Loucy (cell line): ENCODE data around the gene ACTA1.

ENCODE experiments used
- H2AFZ ChIP-seq: fragments of 200-600 bp; sonication (generic); 2 replicates; pipeline ENCODE4 v1.6.0; 2016; ENCODE audit warnings: antibody characterized with exemption, mild to moderate bottlenecking, low read length, moderate library complexity
- H3F3A ChIP-seq: fragments of 200-600 bp; 2 replicates; pipeline ENCODE4 v1.6.0; 2016; ENCODE audit warnings: antibody characterized with exemption, low read depth, mild to moderate bottlenecking
- H3K27me3 ChIP-seq: fragments of 200-600 bp; sonication (generic); 2 replicates; pipeline ENCODE4 v1.6.1; 2014; ENCODE audit warnings: low read length, mild to moderate bottlenecking; ENCODE audit not compliant: insufficient read depth, poor library complexity, severe bottlenecking
- H3K36me3 ChIP-seq: fragments of 200-600 bp; sonication (generic); 2 replicates; pipeline ENCODE4 v1.6.1; 2016; ENCODE audit warnings: low read length; ENCODE audit not compliant: insufficient read depth
- H3K4me1 ChIP-seq: fragments of 200-600 bp; sonication (generic); 2 replicates; pipeline ENCODE4 v1.5.1; 2014; ENCODE audit warnings: low read length, mild to moderate bottlenecking; ENCODE audit not compliant: insufficient read depth, poor library complexity, severe bottlenecking
- H3K4me2 ChIP-seq: fragments of 200-600 bp; sonication (generic); 2 replicates; pipeline ENCODE4 v1.6.0; 2014; ENCODE audit warnings: antibody characterized with exemption, low read length, low read depth, mild to moderate bottlenecking; ENCODE audit not compliant: poor library complexity, severe bottlenecking
- H3K4me3 ChIP-seq: fragments of 200-600 bp; sonication (generic); 2 replicates; pipeline ENCODE4 v1.5.1; 2014; ENCODE audit warnings: low read length, mild to moderate bottlenecking, mixed read lengths; ENCODE audit not compliant: poor library complexity, severe bottlenecking
- H3K79me2 ChIP-seq: fragments of 200-600 bp; sonication (generic); 2 replicates; pipeline ENCODE4 v1.6.1; 2014; ENCODE audit warnings: low read length; ENCODE audit not compliant: insufficient read depth
- H3K9ac ChIP-seq: fragments of 200-600 bp; sonication (generic); 2 replicates; pipeline ENCODE4 v1.6.0; 2014; ENCODE audit warnings: mild to moderate bottlenecking, low read depth, low read length, moderate library complexity; ENCODE audit not compliant: poor library complexity, severe bottlenecking
- H3K9me2 ChIP-seq: fragments of 200-600 bp; sonication (generic); replicated peaks from 2 replicates; pipeline ENCODE4 v1.6.1; 2016; ENCODE audit warnings: low read depth, low read length, mixed read lengths
- H3K9me3 ChIP-seq: fragments of 200-600 bp; sonication (generic); 2 replicates; pipeline ENCODE4 v1.6.1; 2014; ENCODE audit warnings: mild to moderate bottlenecking, antibody characterized with exemption, low read length, low read depth; ENCODE audit not compliant: insufficient read depth
- H4K20me1 ChIP-seq: fragments of 200-600 bp; sonication (generic); 2 replicates; pipeline ENCODE4 v1.6.0; 2014; ENCODE audit warnings: antibody characterized with exemption, low read length, mild to moderate bottlenecking; ENCODE audit not compliant: insufficient read depth, poor library complexity, severe bottlenecking
- CTCF ChIP-seq: fragments of 200-600 bp; sonication (generic); conservative IDR thresholded peaks from 2 replicates; pipeline ENCODE4 v1.5.1; 2014; ENCODE audit warnings: mild to moderate bottlenecking, antibody characterized with exemption, low read length
- EZH2phosphoT487 ChIP-seq: fragments of 200-600 bp; IDR thresholded peaks from 2 replicates; pipeline ENCODE4 v1.6.1; 2018; ENCODE audit warnings: antibody characterized with exemption, mild to moderate bottlenecking, moderate library complexity, borderline replicate concordance

The ACTA1 gene

GRCh38 chr1:229390130-229390529 lies 43.8 kb downstream of the ACTA1 start:
- no peaks in the 10 kb centered on the region for H4K20me1 ChIP-seq
- no peak for TF ChIP-seq EZH2phosphoT487
- TF ChIP-seq CTCF: no peak

GRCh38 chr1:229388897-229389580 lies 44.9 kb downstream of the ACTA1 start:
- TF ChIP-seq CTCF (no peak), EZH2phosphoT487 (no peak)
- Histone ChIP-seq H3K36me3 (no peaks in the 10 kb centered on the region), H3K27me3 (no peaks in the 10 kb centered on the region), H3F3A (no peaks in the 10 kb centered on the region), H3K79me2 (no peaks in the 10 kb centered on the region), H3K9ac (no peak overlapping the region), H3K4me1 (no peaks in the 10 kb centered on the region), H3K9me3 (no peaks in the 10 kb centered on the region), H4K20me1 (no peaks in the 10 kb centered on the region), H3K9me2 (no peaks in the 10 kb centered on the region), H3K4me3 (no peak overlapping the region), H3K4me2 (no peak overlapping the region), H2AFZ (no peak overlapping the region)

More at GRCh38 chr1:229390130-229390529, 43.8 kb downstream of the ACTA1 start:
- Histone ChIP-seq H3K9me2 (no peaks in the 10 kb centered on the region), H3K9me3 (no peaks in the 10 kb centered on the region), H3K4me3 (no peak overlapping the region), H3F3A (no peaks in the 10 kb centered on the region), H2AFZ (no peak overlapping the region), H3K79me2 (no peaks in the 10 kb centered on the region), H3K36me3 (no peaks in the 10 kb centered on the region), H3K9ac (no peak overlapping the region), H3K4me2 (no peak overlapping the region), H3K27me3 (no peaks in the 10 kb centered on the region), H3K4me1 (no peaks in the 10 kb centered on the region)

DNA sequence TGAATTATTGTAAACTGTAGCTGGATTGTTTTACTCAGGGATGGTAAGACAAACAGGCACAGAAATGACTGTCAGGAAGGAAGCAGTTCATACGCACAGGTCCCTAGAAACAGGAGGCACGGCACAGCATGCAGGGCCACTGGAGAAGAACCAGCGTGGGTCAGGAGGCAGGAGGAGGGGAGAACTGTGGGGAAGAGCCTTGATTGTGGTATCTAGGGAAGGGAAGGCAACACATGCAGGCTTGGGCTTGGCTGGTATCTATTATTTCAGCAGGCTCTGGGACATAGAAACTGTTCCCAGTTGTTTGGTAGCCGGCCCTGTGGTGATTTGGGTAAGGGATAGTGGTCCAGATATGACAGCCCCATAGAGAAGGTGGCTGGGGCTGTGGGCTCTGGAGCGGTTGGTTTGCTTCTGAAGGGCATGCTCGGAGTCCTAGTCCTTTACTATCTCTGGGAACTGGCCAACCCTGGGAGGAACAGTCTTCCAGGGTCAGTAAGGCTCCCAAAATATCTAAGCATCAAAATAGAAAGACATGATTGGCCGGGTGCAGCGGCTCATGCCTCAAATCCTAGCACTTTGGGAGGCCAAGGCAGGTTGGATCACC lies 47.9 kb downstream of the ACTA1 start:
- Histone ChIP-seq H3F3A (no peaks in the 10 kb centered on the region), H3K36me3 (no peaks in the 10 kb centered on the region), H3K27me3 (no peaks in the 10 kb centered on the region), H3K9ac (no peak overlapping the region), H4K20me1 (no peaks in the 10 kb centered on the region), H3K4me1 (no peaks in the 10 kb centered on the region), H3K4me2 (no peak overlapping the region), H2AFZ (no peak overlapping the region), H3K9me3 (no peaks in the 10 kb centered on the region), H3K9me2 (no peaks in the 10 kb centered on the region), H3K79me2 (no peaks in the 10 kb centered on the region), H3K4me3 (no peak overlapping the region)
- TF ChIP-seq EZH2phosphoT487 (no peak), CTCF (no peak)
